ENCODE data around the gene ACKR4.

DNA sequence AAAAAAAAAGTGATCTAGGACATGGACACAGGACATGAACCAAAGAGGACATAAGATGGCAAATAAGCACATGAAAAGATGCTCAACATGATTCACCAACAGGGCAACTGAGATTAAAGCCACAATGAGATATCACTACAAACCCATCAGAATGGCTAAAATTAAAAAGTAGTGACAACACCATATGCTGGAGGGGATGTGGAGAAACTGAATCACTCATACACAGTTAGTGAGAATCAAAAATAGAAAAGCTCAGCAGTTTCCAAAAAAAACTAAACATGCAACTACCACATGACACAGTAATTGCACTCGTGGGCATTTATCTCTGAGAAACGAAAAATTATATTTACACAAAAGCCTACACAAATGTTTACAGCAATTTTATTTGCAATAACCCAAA lies 27.9 kb upstream of the ACKR4 start:
- TF ChIP-seq, protein P1, sequence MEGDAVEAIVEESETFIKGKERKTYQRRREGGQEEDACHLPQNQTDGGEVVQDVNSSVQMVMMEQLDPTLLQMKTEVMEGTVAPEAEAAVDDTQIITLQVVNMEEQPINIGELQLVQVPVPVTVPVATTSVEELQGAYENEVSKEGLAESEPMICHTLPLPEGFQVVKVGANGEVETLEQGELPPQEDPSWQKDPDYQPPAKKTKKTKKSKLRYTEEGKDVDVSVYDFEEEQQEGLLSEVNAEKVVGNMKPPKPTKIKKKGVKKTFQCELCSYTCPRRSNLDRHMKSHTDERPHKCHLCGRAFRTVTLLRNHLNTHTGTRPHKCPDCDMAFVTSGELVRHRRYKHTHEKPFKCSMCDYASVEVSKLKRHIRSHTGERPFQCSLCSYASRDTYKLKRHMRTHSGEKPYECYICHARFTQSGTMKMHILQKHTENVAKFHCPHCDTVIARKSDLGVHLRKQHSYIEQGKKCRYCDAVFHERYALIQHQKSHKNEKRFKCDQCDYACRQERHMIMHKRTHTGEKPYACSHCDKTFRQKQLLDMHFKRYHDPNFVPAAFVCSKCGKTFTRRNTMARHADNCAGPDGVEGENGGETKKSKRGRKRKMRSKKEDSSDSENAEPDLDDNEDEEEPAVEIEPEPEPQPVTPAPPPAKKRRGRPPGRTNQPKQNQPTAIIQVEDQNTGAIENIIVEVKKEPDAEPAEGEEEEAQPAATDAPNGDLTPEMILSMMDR (IDR thresholded peaks at IDR 0.05) = no peak
- TF ChIP-seq EZH2 (IDR thresholded peaks at IDR 0.05; ENCODE audit: borderline replicate concordance, insufficient read depth, low read depth, low read length, poor library complexity, severe bottlenecking) = no peak

Measured in B cell (primary cell).